Activated CD4-positive, alpha-beta memory T cell treated with anti-CD3 and anti-CD28 coated beads for 36 hours (primary cell): ENCODE results near the gene CD1E. TPM values are rescaled to one million over a fixed set of nuclear protein-coding genes. Genes with fewer than 3 reads are reported as not detected.

Source experiments
- total RNA-seq, 2 experiments: library from RNA; stranded (reverse); gene quantifications; one replicate each; pipeline ENCODE4 v1.2.3, GENCODE V29; 2021

Gene CD1E
- total RNA-seq, 2 experiments from 2014 or later, result not detected

Other genes starting within 250 kb of the CD1E start
- not detected for gene CD1D, start 173.0 kb upstream of the CD1E start, total RNA-seq
- not detected for gene CD1A, start 99.5 kb upstream of the CD1E start, total RNA-seq
- gene CD1C, start 64.0 kb upstream of the CD1E start, total RNA-seq, result not detected
- not detected for gene CD1B, start 22.4 kb upstream of the CD1E start, total RNA-seq
- gene OR10T2, start 45.6 kb downstream of the CD1E start, total RNA-seq, result not detected
- gene OR10K2, start 72.3 kb downstream of the CD1E start, total RNA-seq, result not detected
- not detected for gene OR10K1, start 107.9 kb downstream of the CD1E start, total RNA-seq
- gene OR10R2, start 118.3 kb downstream of the CD1E start, total RNA-seq, result not detected
- not detected for gene OR6Y1, start 200.5 kb downstream of the CD1E start, total RNA-seq
- gene OR6P1, start 216.7 kb downstream of the CD1E start, total RNA-seq, result not detected
- not detected for gene OR10X1, start 226.0 kb downstream of the CD1E start, total RNA-seq